GM12878 (cell line): Measurements from ENCODE around the gene TCF4. TPM values are rescaled to one million over a fixed set of nuclear protein-coding genes. Genes with fewer than 3 reads are reported as not detected.

Source experiments
- ATAC-seq: fragments of 200-7000 bp; cut with Tn5 transposase; 3 replicates; pipeline ENCODE4 v1.9.1; 2020; ENCODE audit warnings: mild to moderate bottlenecking, moderate library complexity
- BruUV-seq: library from RNA; stranded (reverse); fragments of 400-500 nt; replicated peaks from 2 replicates; lab custom pipeline; 2021; lab: Mats Ljungman, UMichigan
- CTCF ChIA-PET: fragments of 300-600 bp; sonication (Branson Sonifier 250); formaldehyde crosslinking; extraction: SDS; loops from one replicate; lab custom pipeline; 2021; ENCODE audit warnings: inconsistent platforms; lab: Yijun Ruan, JAX
- POLR2A ChIA-PET: fragments of 350-600 bp; formaldehyde crosslinking; extraction: SDS; loops from one replicate; lab custom pipeline; 2021; ENCODE audit warnings: inconsistent platforms; lab: Charles Lee
- RAD21 ChIA-PET: fragments of 300-600 bp; sonication (Branson Sonifier 250); formaldehyde crosslinking; loops from one replicate; lab custom pipeline; 2023; ENCODE audit warnings: antibody characterized with exemption; ENCODE audit not compliant: unreplicated experiment; lab: Charles Lee
- SMC1A ChIA-PET: fragments of 300-600 bp; sonication (Branson Sonifier 250); formaldehyde crosslinking; loops from one replicate; lab custom pipeline; 2023; ENCODE audit not compliant: unreplicated experiment, uncharacterized antibody; lab: Charles Lee
- DNase-seq: peaks from one replicate; pipeline ENCODE4 v3.0.0-alpha.2; 2011; ENCODE audit warnings: low read depth, low spot score
- FAIRE-seq: peaks from 3 replicates; lab custom pipeline; 2011; peaks lifted over from hg19 to GRCh38; lab: Jason Lieb, UNC
- H2AFZ ChIP-seq: 2 replicates; pipeline ENCODE4 v1.6.0; 2011; ENCODE audit warnings: low read depth, low read length, control low read depth; ENCODE audit not compliant: control insufficient read depth
- H3K27ac ChIP-seq: 2 replicates; pipeline ENCODE4 v1.5.1; 2011; ENCODE audit warnings: control low read depth; ENCODE audit not compliant: control insufficient read depth, insufficient read depth
- H3K27me3 ChIP-seq, 2 experiments: replicated peaks in 1 of 2; 2 replicates each; pipeline versions ENCODE4 v1.6.0 to v1.6.1; 2011; ENCODE audit warnings: low read length in 1 of 2; ENCODE audit not compliant: control insufficient read depth in 2 of 2, insufficient read depth in 2 of 2
- H3K36me3 ChIP-seq, 2 experiments: 2 replicates each; pipeline ENCODE4 v1.5.1; 2011; ENCODE audit warnings: low read length in 1 of 2; ENCODE audit not compliant: control insufficient read depth in 2 of 2, insufficient read depth in 2 of 2
- H3K4me1 ChIP-seq: 2 replicates; pipeline ENCODE4 v1.6.1; 2011; ENCODE audit warnings: mild to moderate bottlenecking, low read length, moderate library complexity, mixed read lengths; ENCODE audit not compliant: control insufficient read depth, insufficient read depth
- H3K4me2 ChIP-seq: 2 replicates; pipeline ENCODE4 v1.6.0; 2011; ENCODE audit warnings: control low read depth; ENCODE audit not compliant: control insufficient read depth, insufficient read depth
- H3K4me3 ChIP-seq: fragments of 200-600 bp; sonication (generic); 2 replicates; pipeline ENCODE4 v1.5.1; 2016
- H3K79me2 ChIP-seq: 2 replicates; pipeline ENCODE4 v1.6.0; 2011; ENCODE audit warnings: low read length; ENCODE audit not compliant: control insufficient read depth, insufficient read depth
- H3K9ac ChIP-seq: 2 replicates; pipeline ENCODE4 v1.8.0; 2011; ENCODE audit warnings: low read length, control low read depth, mixed read lengths; ENCODE audit not compliant: control insufficient read depth, insufficient read depth
- H3K9me3 ChIP-seq: replicated peaks from 3 replicates; pipeline ENCODE4 v1.5.1; 2011; ENCODE audit warnings: mild to moderate bottlenecking, low read length; ENCODE audit not compliant: control insufficient read depth, insufficient read depth
- H4K20me1 ChIP-seq: 2 replicates; pipeline ENCODE4 v1.6.0; 2011; ENCODE audit not compliant: control insufficient read depth, insufficient read depth
- EGR1 ChIP-seq, 2 experiments: IDR thresholded peaks; 1 replicate in 1 of 2; 2 replicates in 1 of 2; pipeline ENCODE4 v1.6.1; 2011 to 2012; ENCODE audit warnings: low read depth in 2 of 2, low read length in 2 of 2, borderline replicate concordance in 1 of 2, mild to moderate bottlenecking in 1 of 2, moderate library complexity in 1 of 2
- NR2F1 ChIP-seq: fragments of 450-650 bp; conservative IDR thresholded peaks from 2 replicates; pipeline ENCODE4 v1.6.1; 2017; ENCODE audit warnings: mild to moderate bottlenecking
- NRF1 ChIP-seq: conservative IDR thresholded peaks from 2 replicates; pipeline ENCODE4 v1.6.1; 2011; ENCODE audit warnings: mild to moderate bottlenecking, low read depth, low read length, improper control_type of control experiment
- POLR2A ChIP-seq: IDR thresholded peaks from 2 replicates; pipeline ENCODE4 v1.6.1; 2011; ENCODE audit warnings: low read depth, mild to moderate bottlenecking, low read length
- RUNX3 ChIP-seq: IDR thresholded peaks from 2 replicates; pipeline ENCODE4 v1.6.1; 2012; ENCODE audit warnings: low read length, inconsistent platforms
- SP1 ChIP-seq: IDR thresholded peaks from one replicate; pipeline ENCODE4 v1.6.1; 2011; ENCODE audit warnings: low read depth, low read length
- TCF3 ChIP-seq: IDR thresholded peaks from 2 replicates; pipeline ENCODE4 v1.6.1; 2012; ENCODE audit warnings: low read depth, mild to moderate bottlenecking, low read length, borderline replicate concordance; ENCODE audit not compliant: insufficient read depth
- YY1 ChIP-seq: IDR thresholded peaks from 2 replicates; pipeline ENCODE4 v1.6.1; 2011; ENCODE audit warnings: low read depth, mild to moderate bottlenecking, low read length
- WGBS: methylation state at CpG from one replicate; pipeline ENCODE4 v1.1.6; 2016; ENCODE audit warnings: low lambda C conversion rate; ENCODE audit not compliant: insufficient replicate concordance, insufficient coverage; ENCODE audit errors: missing lambda C conversion rate; 5-methylcytosine and 5-hydroxymethylcytosine counted together
- in situ Hi-C: fragments of 300-500 bp; cut with MboI; formaldehyde crosslinking; loops from 9 replicates; pipeline ENCODE4 v1.14.3; 2018; ENCODE audit warnings: mixed read lengths
- intact Hi-C: fragments of 100-400 bp; cut with micrococcal nuclease; formaldehyde crosslinking; loops from one replicate; pipeline ENCODE4 v1.14.2; 2022; ENCODE audit not compliant: unreplicated experiment
- polyA plus RNA-seq, 11 experiments: library from polyadenylated mRNA; depleted of rRNA in 4 of 11; unstranded in 6 of 11; stranded (reverse) in 5 of 11; fragments of >200 nt; fragmentation: Nextera tagmentation in 4 of 11; fragmentation: Illumina TruSeq in 1 of 11; extraction: Ambion mirVana in 4 of 11; extraction: Trizol in 1 of 11; gene quantifications; 1 replicate in 1 of 11; 2 replicates in 10 of 11; pipeline versions ENCODE4 v1.2.1 to v1.2.3, GENCODE V29; 2011 to 2016; ENCODE audit warnings: inconsistent platforms in 2 of 11, missing spikeins in 2 of 11, low read depth in 1 of 11
- total RNA-seq, 4 experiments: library from RNA; depleted of rRNA in 3 of 4; stranded (reverse); fragments of >200 nt in 3 of 4; fragmentation: Illumina TruSeq in 1 of 4; extraction: Trizol in 1 of 4; gene quantifications; 2 replicates each; pipeline versions ENCODE4 v1.2.1 to v1.2.3, GENCODE V29; 2013 to 2021
- TF ChIP-seq, protein P1 (sequence below): fragments of 150-350 bp; IDR thresholded peaks from 2 replicates; pipeline ENCODE4 v1.6.1; 2014; ENCODE audit warnings: mild to moderate bottlenecking, low read depth, low read length

Gene TCF4
- total and polyA plus RNA-seq, 10 of the 15 experiments (the other 5 are each of a cell fraction or from before 2014, with no cell fraction given): 15.2 to 94.0 (median 31.5) TPM

DNA sequence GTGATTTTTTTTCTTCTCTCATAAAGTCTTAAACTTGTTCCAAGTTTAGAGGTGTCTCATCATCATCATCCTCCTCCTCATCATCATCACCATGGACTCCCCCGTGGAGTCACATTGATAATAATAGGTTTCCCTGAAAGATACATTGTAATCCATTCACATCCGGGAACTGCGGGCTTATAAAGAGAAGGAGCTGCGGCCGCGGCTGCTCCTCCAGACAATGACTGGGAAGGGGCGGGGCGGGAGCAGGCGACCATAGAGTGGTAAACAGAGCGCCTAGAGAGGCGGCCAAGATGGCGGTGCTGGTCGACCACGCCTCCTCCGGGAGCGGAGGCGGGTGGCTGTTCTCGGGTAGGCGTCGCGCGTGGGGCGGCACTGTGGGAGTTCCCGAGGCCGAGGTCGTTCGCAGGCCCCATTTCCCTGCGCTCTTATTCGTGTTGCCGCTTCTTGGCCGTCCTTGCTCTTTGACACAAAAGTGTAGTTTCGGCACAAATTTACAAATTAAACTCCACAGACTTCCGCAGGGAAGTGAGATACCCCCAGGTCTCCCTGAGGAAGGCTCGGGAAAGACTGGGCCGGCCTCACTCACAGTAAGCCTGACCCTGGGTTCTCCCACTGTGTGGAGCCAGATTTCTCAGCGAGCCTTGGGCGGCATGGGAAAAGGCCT, 1.8 kb upstream of the TCF4 start:
- Histone ChIP-seq H3K79me2 (no peaks in the 10 kb centered on the region), H3K36me3 (no peaks in the 10 kb centered on the region), H3K27ac (no peak overlapping the region), H3K9me3 (peaks cover 5% of the 10 kb centered on the region; the same call in 2 of the 3 replicates), H3K4me2 (peak overlapping the region; percentile 77), H3K4me3 (peak overlapping the region; percentile 64), H3K9ac (no peak overlapping the region; the same call in 1 of the 2 replicates), H3K27me3 (peaks cover 0 to 7% of the 10 kb centered on the region in 2 experiments; a peak in 3 of 4 replicates), H2AFZ (peak overlapping the region; percentile 89), H3K4me1 (no peaks in the 10 kb centered on the region), H4K20me1 (no peaks in the 10 kb centered on the region)
- ChIA-PET RAD21 (no interaction called here), CTCF (no interaction called here), POLR2A (no interaction called here), SMC1A (no interaction called here)
- BruUV-seq: no TSS peak
- intact Hi-C loops (loop anchor here (10.0 kb wide), 1 partner anchor 175 kb away; no protein-coding TSS in a partner anchor), in situ Hi-C loops (no loop called here)
- 24% methylated on average over 32 of the region's 37 CpGs for WGBS
- peak; percentile 77 for ATAC-seq
- FAIRE-seq: peak; percentile 35
- peak; percentile 2 for DNase-seq
- TF ChIP-seq EGR1 (IDR thresholded peaks at IDR 0.05; ENCODE audit: borderline replicate concordance in 1 of 2, low read depth in 2 of 2, low read length in 2 of 2): peak in 1 of 2 experiments; percentile 83; a peak in 2 of 3 replicates
- peak; percentile 31 for TF ChIP-seq RUNX3
- peak; percentile 18 for TF ChIP-seq SP1
- TF ChIP-seq POLR2A: peak; percentile 71
- TF ChIP-seq TCF3: 0 out of 2 replicates have a peak, but pooled peaks have one; percentile 43
- peak; percentile 97 for TF ChIP-seq YY1
- TF ChIP-seq NR2F1: no peak
- TF ChIP-seq, protein P1, sequence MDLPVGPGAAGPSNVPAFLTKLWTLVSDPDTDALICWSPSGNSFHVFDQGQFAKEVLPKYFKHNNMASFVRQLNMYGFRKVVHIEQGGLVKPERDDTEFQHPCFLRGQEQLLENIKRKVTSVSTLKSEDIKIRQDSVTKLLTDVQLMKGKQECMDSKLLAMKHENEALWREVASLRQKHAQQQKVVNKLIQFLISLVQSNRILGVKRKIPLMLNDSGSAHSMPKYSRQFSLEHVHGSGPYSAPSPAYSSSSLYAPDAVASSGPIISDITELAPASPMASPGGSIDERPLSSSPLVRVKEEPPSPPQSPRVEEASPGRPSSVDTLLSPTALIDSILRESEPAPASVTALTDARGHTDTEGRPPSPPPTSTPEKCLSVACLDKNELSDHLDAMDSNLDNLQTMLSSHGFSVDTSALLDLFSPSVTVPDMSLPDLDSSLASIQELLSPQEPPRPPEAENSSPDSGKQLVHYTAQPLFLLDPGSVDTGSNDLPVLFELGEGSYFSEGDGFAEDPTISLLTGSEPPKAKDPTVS: no peak
- no peak for TF ChIP-seq NRF1
